IMR-90 (cell line): Measurements from ENCODE around the gene EML4. TPM values are rescaled to one million over a fixed set of nuclear protein-coding genes. Genes with fewer than 3 reads are reported as not detected.

ENCODE experiments used
- ATAC-seq: fragments of 200-7000 bp; cut with Tn5 transposase; 2 replicates; pipeline ENCODE4 v1.9.1; 2020; ENCODE audit warnings: low read depth, mild to moderate bottlenecking, moderate library complexity
- BruUV-seq: library from RNA; stranded (reverse); fragments of 400-500 nt; replicated peaks from 2 replicates; lab custom pipeline; 2021; lab: Mats Ljungman, UMichigan
- CTCF ChIA-PET: fragments of 300-600 bp; formaldehyde crosslinking; extraction: SDS; loops from one replicate; lab custom pipeline; 2021; ENCODE audit warnings: antibody characterized with exemption; lab: Yijun Ruan, JAX
- POLR2A ChIA-PET: fragments of 300-600 bp; sonication (Branson Sonifier 250); formaldehyde crosslinking; loops from one replicate; lab custom pipeline; 2022; ENCODE audit warnings: antibody characterized with exemption; ENCODE audit not compliant: unreplicated experiment; lab: Charles Lee
- DNase-seq: peaks from one replicate; pipeline ENCODE4 v3.0.0; 2013
- H2AFZ ChIP-seq: replicated peaks from 2 replicates; pipeline ENCODE3; 2013; ENCODE audit warnings: low read length, mild to moderate bottlenecking; ENCODE audit not compliant: poor library complexity
- H2AK5ac ChIP-seq: 2 replicates; pipeline ENCODE4 v1.6.1; 2013; ENCODE audit warnings: low read depth, low read length, inconsistent platforms
- H2AK9ac ChIP-seq: replicated peaks from 2 replicates; pipeline ENCODE3; 2013; ENCODE audit warnings: mild to moderate bottlenecking, low read depth, low read length, moderate library complexity; ENCODE audit not compliant: poor library complexity
- H2BK120ac ChIP-seq: 2 replicates; pipeline ENCODE4 v1.6.1; 2013; ENCODE audit warnings: low read depth, low read length, inconsistent platforms
- H2BK15ac ChIP-seq: 3 replicates; pipeline ENCODE4 v1.6.1; 2013; ENCODE audit warnings: low read depth, low read length, inconsistent platforms
- H2BK20ac ChIP-seq: 2 replicates; pipeline ENCODE4 v1.6.1; 2013; ENCODE audit warnings: low read depth, mild to moderate bottlenecking, inconsistent platforms, low read length, moderate library complexity
- H2BK5ac ChIP-seq: 2 replicates; pipeline ENCODE4 v1.6.1; 2013; ENCODE audit warnings: mild to moderate bottlenecking, low read depth, low read length, inconsistent platforms; ENCODE audit not compliant: poor library complexity, severe bottlenecking
- H3K14ac ChIP-seq: replicated peaks from 2 replicates; pipeline ENCODE4 v1.6.1; 2013; ENCODE audit warnings: low read depth, low read length, inconsistent platforms
- H3K18ac ChIP-seq: 2 replicates; pipeline ENCODE4 v1.6.1; 2013; ENCODE audit warnings: low read depth, low read length, control low read depth
- H3K23ac ChIP-seq: 2 replicates; pipeline ENCODE4 v1.6.1; 2013; ENCODE audit warnings: low read depth, low read length, inconsistent platforms
- H3K27ac ChIP-seq: 2 replicates; pipeline ENCODE4 v1.5.1; 2013; ENCODE audit warnings: mild to moderate bottlenecking, control low read depth, low read length; ENCODE audit not compliant: insufficient read depth
- H3K27me3 ChIP-seq: 2 replicates; pipeline ENCODE4 v1.6.1; 2013; ENCODE audit warnings: low read length; ENCODE audit not compliant: control insufficient read depth, insufficient read depth
- H3K36me3 ChIP-seq: 2 replicates; pipeline ENCODE4 v1.6.1; 2013; ENCODE audit warnings: low read length, mixed read lengths; ENCODE audit not compliant: control insufficient read depth, insufficient read depth
- H3K4ac ChIP-seq: 2 replicates; pipeline ENCODE4 v1.6.1; 2013; ENCODE audit warnings: low read depth, low read length, inconsistent platforms
- H3K4me1 ChIP-seq: 2 replicates; pipeline ENCODE4 v1.6.1; 2013; ENCODE audit warnings: low read length, mixed read lengths; ENCODE audit not compliant: control insufficient read depth, insufficient read depth
- H3K4me2 ChIP-seq: 2 replicates; pipeline ENCODE4 v1.6.1; 2013; ENCODE audit warnings: low read depth, mild to moderate bottlenecking, control low read depth, low read length, moderate library complexity
- H3K4me3 ChIP-seq: 2 replicates; pipeline ENCODE4 v1.5.1; 2013; ENCODE audit warnings: low read depth, mild to moderate bottlenecking, control low read depth, low read length, moderate library complexity; ENCODE audit not compliant: insufficient read depth
- H3K56ac ChIP-seq: 2 replicates; pipeline ENCODE4 v1.6.1; 2013; ENCODE audit warnings: low read length, inconsistent platforms; ENCODE audit not compliant: insufficient read depth; ENCODE audit errors: extremely low read depth
- H3K79me1 ChIP-seq, 2 experiments: 2 replicates each; pipeline ENCODE4 v1.6.1; 2013; ENCODE audit warnings: low read length in 2 of 2, inconsistent platforms in 1 of 2, low read depth in 1 of 2
- H3K9ac ChIP-seq: 2 replicates; pipeline ENCODE4 v1.6.1; 2013; ENCODE audit warnings: low read depth, low read length, control low read depth
- H3K9me1 ChIP-seq: 2 replicates; pipeline ENCODE4 v1.6.1; 2013; ENCODE audit warnings: low read length, inconsistent platforms; ENCODE audit not compliant: insufficient read depth
- H3K9me3 ChIP-seq: 2 replicates; pipeline ENCODE4 v1.6.1; 2013; ENCODE audit warnings: low read length; ENCODE audit not compliant: control insufficient read depth, insufficient read depth
- H4K20me1 ChIP-seq: 2 replicates; pipeline ENCODE4 v1.6.1; 2013; ENCODE audit warnings: low read length, inconsistent platforms; ENCODE audit not compliant: insufficient read depth
- H4K5ac ChIP-seq: 2 replicates; pipeline ENCODE4 v1.6.1; 2013; ENCODE audit warnings: mild to moderate bottlenecking, low read depth, low read length, control low read depth
- H4K8ac ChIP-seq, 2 experiments: 2 replicates each; pipeline ENCODE4 v1.6.1; 2013; ENCODE audit warnings: low read depth in 2 of 2, low read length in 2 of 2, control low read depth in 1 of 2, inconsistent platforms in 1 of 2
- H4K91ac ChIP-seq: 2 replicates; pipeline ENCODE4 v1.6.1; 2013; ENCODE audit warnings: low read depth, low read length, inconsistent platforms; ENCODE audit not compliant: insufficient read depth
- MAFK ChIP-seq: IDR thresholded peaks from 2 replicates; pipeline ENCODE4 v1.6.1; 2012; ENCODE audit warnings: low read depth, low read length, improper control_type of control experiment
- MXI1 ChIP-seq: IDR thresholded peaks from 2 replicates; pipeline ENCODE4 v1.6.1; 2012; ENCODE audit warnings: low read depth, mild to moderate bottlenecking, low read length, moderate library complexity, borderline replicate concordance
- NFE2L2 ChIP-seq: fragments of 150-350 bp; IDR thresholded peaks from 2 replicates; pipeline ENCODE4 v1.6.1; 2016; ENCODE audit warnings: low read depth, mild to moderate bottlenecking, low read length
- RAD21 ChIP-seq: IDR thresholded peaks from 2 replicates; pipeline ENCODE4 v1.6.1; 2012; ENCODE audit warnings: low read length, improper control_type of control experiment
- WGBS, 2 experiments: methylation state at CpG; one replicate each; pipeline versions ENCODE4 v1.1.5 to v1.1.7; 2013; ENCODE audit warnings: missing lambda C conversion rate in 2 of 2; ENCODE audit not compliant: insufficient read length in 1 of 2; ENCODE audit errors: extremely low coverage in 2 of 2; 5-methylcytosine and 5-hydroxymethylcytosine counted together
- dilution Hi-C: fragments of 300-500 bp; cut with HindIII; formaldehyde crosslinking; loops from one replicate; pipeline ENCODE4 v1.14.3; 2018; ENCODE audit warnings: low sequenced_read_pairs; ENCODE audit not compliant: unreplicated experiment
- in situ Hi-C: fragments of 300-500 bp; cut with MboI; formaldehyde crosslinking; loops from 3 replicates; pipeline ENCODE4 v1.14.3; 2019; ENCODE audit warnings: low sequenced_read_pairs, inconsistent platforms, mixed read lengths
- intact Hi-C: fragments of 100-400 bp; cut with micrococcal nuclease; formaldehyde crosslinking; loops from 2 replicates; pipeline ENCODE4 v1.10.0; 2022
- polyA plus RNA-seq, 3 experiments: library from polyadenylated mRNA; depleted of rRNA; stranded (reverse); fragments of >200 nt; gene quantifications; 2 replicates each; pipeline ENCODE4 v1.2.3, GENCODE V29; 2012; ENCODE audit warnings: low replicate concordance in 1 of 3
- total RNA-seq: library from RNA; depleted of rRNA; stranded (reverse); fragments of >200 nt; gene quantifications from 2 replicates; pipeline ENCODE4 v1.2.3, GENCODE V29; 2012
- TF ChIP-seq, protein P1 (sequence below): conservative IDR thresholded peaks from 2 replicates; pipeline ENCODE4 v1.5.1; 2012; ENCODE audit warnings: mild to moderate bottlenecking, low read depth, low read length, improper control_type of control experiment
- TF ChIP-seq, protein P2 (sequence below): fragments of 150-350 bp; IDR thresholded peaks from 2 replicates; pipeline ENCODE4 v1.6.1; 2017; ENCODE audit warnings: mild to moderate bottlenecking, antibody characterized with exemption, low read length, low read depth

EML4 gene
- total and polyA plus RNA-seq, 2 of the 4 experiments (the other 2 are of a cell fraction) = 29.7 to 73.7 TPM

DNA sequence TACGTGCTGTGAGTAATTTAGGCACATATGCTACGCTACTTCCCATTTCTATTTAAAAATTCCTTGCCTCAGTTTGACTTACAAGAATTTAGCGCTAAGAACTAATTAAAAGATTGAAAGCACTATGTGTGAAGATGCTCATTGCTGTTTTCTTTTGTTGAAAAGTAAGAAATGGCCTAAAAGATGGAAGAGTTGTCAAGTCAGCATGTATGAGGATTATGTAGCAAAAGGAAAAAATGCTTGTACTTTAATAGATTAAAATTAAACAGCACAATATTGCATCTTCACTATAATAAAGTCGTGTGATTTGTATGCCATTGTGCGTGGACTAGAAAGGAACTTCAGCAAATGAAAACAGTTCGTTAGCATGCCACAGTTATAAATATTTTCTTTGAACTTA, 114.9 kb downstream of the EML4 start:
- Histone ChIP-seq H2BK5ac (no peak overlapping the region), H3K4me2 (no peak overlapping the region), H2BK15ac (no peak overlapping the region), H4K20me1 (no peaks in the 10 kb centered on the region), H3K9me3 (no peaks in the 10 kb centered on the region), H2BK20ac (no peak overlapping the region), H3K36me3 (peaks cover 12% of the 10 kb centered on the region), H2AK9ac (no peak overlapping the region), H3K56ac (no peak overlapping the region), H3K18ac (no peak overlapping the region), H4K91ac (no peak overlapping the region), H3K14ac (no peak overlapping the region), H3K9me1 (no peaks in the 10 kb centered on the region), H3K4me1 (peaks cover 4% of the 10 kb centered on the region), H2AFZ (no peak overlapping the region), H3K27me3 (no peaks in the 10 kb centered on the region), H4K8ac (no peak overlapping the region), H3K4ac (no peak overlapping the region), H3K79me1 (peaks cover 3 to 6% of the 10 kb centered on the region in 2 experiments; a peak in 2 of 4 replicates), H2AK5ac (no peak overlapping the region), H3K4me3 (no peak overlapping the region), H3K9ac (no peak overlapping the region), H3K23ac (no peak overlapping the region), H3K27ac (no peak overlapping the region), H2BK120ac (no peak overlapping the region), H4K5ac (no peak overlapping the region)
- intact Hi-C loops = no loop called here
- WGBS, 2 experiments = no CpG with 5 or more reads among the region's 6 CpGs
- TF ChIP-seq, protein P1, sequence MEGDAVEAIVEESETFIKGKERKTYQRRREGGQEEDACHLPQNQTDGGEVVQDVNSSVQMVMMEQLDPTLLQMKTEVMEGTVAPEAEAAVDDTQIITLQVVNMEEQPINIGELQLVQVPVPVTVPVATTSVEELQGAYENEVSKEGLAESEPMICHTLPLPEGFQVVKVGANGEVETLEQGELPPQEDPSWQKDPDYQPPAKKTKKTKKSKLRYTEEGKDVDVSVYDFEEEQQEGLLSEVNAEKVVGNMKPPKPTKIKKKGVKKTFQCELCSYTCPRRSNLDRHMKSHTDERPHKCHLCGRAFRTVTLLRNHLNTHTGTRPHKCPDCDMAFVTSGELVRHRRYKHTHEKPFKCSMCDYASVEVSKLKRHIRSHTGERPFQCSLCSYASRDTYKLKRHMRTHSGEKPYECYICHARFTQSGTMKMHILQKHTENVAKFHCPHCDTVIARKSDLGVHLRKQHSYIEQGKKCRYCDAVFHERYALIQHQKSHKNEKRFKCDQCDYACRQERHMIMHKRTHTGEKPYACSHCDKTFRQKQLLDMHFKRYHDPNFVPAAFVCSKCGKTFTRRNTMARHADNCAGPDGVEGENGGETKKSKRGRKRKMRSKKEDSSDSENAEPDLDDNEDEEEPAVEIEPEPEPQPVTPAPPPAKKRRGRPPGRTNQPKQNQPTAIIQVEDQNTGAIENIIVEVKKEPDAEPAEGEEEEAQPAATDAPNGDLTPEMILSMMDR = no peak
- TF ChIP-seq RAD21 (no peak), MXI1 (no peak), MAFK (peak; percentile 60), NFE2L2 (no peak)
- TF ChIP-seq, protein P2, sequence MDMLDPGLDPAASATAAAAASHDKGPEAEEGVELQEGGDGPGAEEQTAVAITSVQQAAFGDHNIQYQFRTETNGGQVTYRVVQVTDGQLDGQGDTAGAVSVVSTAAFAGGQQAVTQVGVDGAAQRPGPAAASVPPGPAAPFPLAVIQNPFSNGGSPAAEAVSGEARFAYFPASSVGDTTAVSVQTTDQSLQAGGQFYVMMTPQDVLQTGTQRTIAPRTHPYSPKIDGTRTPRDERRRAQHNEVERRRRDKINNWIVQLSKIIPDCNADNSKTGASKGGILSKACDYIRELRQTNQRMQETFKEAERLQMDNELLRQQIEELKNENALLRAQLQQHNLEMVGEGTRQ = no peak
- in situ Hi-C loops = no loop called here
- dilution Hi-C loops = no loop called here
- POLR2A ChIA-PET = no interaction called here
- no peak for ATAC-seq
- BruUV-seq = no TSS peak
- DNase-seq = no peak
- CTCF ChIA-PET = no interaction called here
